Epidermal melanocyte (primary cell): ENCODE measurements around the gene ERBIN.
A peak's percentile ranks its signal among the peaks of the same experiment; 100 is the strongest.
"Not testable (repeated sequence)": the region's sequence is repeated elsewhere in the genome, so short reads cannot be mapped to it uniquely, and the experiment has no call there.

Experiments used
- DNase-seq: peaks from one replicate; pipeline ENCODE4 v3.0.0; 2011; ENCODE audit warnings: low spot score; ENCODE audit not compliant: insufficient read length

The ERBIN gene, protein sequence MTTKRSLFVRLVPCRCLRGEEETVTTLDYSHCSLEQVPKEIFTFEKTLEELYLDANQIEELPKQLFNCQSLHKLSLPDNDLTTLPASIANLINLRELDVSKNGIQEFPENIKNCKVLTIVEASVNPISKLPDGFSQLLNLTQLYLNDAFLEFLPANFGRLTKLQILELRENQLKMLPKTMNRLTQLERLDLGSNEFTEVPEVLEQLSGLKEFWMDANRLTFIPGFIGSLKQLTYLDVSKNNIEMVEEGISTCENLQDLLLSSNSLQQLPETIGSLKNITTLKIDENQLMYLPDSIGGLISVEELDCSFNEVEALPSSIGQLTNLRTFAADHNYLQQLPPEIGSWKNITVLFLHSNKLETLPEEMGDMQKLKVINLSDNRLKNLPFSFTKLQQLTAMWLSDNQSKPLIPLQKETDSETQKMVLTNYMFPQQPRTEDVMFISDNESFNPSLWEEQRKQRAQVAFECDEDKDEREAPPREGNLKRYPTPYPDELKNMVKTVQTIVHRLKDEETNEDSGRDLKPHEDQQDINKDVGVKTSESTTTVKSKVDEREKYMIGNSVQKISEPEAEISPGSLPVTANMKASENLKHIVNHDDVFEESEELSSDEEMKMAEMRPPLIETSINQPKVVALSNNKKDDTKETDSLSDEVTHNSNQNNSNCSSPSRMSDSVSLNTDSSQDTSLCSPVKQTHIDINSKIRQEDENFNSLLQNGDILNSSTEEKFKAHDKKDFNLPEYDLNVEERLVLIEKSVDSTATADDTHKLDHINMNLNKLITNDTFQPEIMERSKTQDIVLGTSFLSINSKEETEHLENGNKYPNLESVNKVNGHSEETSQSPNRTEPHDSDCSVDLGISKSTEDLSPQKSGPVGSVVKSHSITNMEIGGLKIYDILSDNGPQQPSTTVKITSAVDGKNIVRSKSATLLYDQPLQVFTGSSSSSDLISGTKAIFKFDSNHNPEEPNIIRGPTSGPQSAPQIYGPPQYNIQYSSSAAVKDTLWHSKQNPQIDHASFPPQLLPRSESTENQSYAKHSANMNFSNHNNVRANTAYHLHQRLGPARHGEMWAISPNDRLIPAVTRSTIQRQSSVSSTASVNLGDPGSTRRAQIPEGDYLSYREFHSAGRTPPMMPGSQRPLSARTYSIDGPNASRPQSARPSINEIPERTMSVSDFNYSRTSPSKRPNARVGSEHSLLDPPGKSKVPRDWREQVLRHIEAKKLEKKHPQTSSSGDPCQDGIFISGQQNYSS (N-terminal part only)

DNA sequence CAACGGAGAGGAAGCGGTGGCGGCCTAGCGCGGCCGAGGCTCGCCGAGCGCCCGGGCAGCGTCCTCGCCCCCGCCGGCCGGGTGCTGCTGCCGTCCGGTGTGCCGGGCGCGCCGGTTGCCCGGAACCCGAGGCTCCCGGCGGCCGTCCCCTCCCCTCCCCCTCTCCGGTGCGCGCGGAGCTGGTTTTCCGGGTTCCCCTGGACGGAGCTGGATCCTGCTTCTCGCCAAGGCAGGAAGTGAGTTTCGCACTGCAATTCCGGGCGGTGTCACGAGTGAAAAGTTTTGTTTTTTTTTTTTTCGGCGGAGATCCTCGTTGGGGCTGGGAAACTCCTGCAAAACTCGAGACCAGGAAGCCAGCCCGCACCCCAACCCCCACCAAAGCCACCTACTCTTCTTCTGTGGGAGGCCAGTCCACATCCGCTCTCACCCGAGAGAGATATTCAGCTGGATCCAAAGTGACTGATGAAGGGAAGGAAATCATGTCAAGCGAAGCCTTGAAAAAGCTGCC, at the start of gene ERBIN:
ERBIN (plus strand) TSS at position 300 of the 508 bp plus-strand sequence. CDS start 66,144 bp downstream, outside the sequence.
- peak; percentile 63 for DNase-seq

DNA sequence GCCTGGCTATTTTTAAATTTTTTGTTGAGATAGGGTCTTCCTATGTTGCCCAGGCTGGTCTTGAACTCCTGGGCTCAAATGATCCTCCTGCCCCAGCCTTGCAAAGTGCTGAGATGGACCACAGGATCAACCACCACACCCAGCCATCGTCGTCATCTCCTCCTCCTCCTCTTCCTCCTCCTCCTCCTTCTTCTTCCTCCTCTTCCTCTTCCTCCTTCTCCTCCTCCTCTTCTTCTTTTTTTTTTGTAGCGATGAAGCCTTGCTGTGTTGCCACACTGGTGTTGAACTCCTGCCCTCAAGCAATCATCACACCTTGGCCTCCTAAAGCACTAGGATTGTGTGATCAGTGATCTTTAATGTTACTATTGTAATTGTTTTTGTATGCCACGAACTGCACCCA, 49.4 kb upstream of the ERBIN start:
- DNase-seq, result no peak

DNA sequence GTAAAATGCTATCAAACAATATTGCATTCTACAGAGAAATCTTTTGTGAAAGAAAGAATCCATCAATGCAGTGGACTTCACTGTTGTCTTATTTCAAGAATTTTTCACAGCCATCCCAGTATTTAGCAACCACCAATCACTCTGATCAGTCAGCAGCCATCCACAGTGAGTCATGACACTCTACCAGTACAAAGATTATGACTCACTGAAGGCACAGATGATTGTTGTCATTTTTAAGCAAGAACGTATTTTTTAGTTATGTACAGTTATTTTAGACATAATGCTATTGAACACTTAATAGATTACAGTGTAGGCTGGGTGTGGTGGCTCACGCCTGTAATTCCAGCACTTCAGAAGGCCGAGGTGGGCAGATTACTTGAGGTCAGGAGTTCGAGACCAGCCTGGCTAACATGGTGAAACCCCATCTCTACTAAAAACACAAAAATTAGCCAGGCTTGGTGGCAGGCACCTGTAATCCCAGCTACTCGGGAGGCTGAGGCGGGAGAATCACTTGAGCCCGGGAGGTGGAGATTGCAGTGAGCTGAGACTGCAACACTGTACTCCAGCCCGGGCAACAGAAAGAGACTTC, 46.6 kb upstream of the ERBIN start:
- peak; percentile 33 for DNase-seq

DNA sequence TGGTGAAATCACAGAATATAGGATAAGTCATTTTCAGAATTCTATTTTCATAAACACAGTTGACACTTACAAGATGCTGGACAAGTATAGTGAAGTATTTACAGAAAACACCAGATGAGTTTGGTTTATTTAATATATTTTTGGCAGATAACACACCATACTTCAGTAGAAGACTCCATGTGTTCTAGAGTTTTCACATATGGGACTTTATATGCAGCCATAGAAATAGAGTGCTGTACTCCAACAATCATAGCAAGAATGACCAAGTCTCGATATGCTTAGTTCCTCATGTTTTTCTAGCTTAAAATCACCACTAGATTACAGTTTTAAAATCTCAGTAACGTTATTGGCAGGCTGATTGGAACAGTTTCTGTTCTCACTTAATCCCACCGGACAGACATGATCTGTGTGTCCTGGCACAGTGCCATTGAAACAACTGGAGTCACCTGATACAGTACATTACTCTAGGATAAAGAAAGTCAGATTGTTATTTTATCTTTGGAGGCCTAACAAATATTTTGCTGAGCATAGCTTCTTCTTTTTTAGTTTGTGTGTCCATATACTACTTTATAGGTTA, 45.8 kb upstream of the ERBIN start:
- DNase-seq, result no peak

DNA sequence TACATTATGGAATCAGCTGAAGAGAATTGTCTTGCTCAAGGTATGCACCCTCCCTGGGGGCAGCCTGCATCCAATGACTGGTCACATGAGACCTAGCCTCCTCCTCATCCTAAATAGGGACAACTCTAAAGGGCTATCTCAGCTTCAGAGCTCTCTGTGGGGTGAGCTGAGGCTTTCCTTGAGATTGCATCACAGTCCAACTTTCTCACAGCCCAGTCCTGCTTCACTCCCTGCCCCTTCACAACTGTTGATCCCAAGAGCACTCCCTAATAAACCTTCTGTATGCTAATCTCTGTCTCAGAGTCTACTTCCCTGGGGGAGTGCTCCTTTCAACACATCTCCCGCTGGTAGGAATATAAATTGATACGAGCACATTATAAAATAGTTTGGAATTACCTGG, 44.1 kb upstream of the ERBIN start:
- DNase-seq, result no peak

DNA sequence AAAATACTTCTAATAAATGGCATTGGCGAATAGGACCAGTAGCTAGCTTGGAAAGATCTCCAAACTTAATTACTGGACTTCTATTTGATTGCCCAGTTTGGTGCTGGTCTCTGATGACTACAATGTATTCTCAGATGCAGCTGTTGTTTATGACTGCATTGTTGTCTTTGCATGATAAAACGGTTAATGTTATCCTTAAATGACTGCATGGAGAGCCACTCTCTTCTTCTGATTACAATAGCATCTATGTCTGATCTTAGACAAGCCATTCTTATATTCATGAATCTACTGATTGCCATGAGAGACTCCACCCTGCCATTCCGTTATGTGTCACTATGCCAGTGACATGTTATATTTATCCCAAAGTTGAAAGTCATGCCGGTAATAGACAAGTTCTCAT, 42.9 kb upstream of the ERBIN start:
- DNase-seq, result no peak

DNA sequence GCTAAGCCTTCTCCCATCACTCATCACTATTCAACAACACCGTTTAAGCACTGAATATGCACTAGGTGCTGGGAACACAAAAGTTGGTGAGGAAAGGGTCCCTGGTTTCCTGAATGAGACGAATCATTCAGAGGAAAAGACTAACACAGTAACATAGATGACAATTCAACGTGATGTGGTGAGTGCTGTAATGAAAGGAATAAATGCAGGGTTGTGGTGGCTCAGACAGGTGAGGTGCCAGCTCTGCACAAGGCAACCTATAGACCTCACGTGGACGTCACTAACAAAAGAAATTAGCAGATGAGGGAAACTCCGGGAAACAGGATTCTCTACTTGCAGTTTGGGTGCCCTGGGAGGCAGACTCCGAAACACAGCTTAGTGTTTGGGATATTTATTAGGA, 40.0 kb upstream of the ERBIN start:
- no peak for DNase-seq

DNA sequence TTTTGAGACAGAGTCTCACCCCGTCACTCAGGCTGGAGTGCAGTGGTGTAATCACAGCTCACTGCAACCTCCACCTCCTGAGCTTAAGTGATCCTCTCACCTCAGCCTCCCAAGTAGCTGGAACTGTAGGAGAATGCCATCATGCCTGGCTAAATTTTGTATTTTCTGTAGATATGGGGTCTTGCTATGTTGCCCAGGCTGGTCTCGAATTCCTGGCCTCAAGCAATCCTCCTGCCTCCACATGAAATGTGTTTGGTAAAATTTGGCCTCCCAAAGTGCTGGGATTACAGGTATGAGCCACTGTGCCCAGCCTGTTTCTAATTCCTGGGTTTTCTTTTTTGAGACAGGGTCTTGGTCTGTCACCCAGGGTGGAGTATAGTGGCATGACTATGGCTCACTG, 34.4 kb upstream of the ERBIN start:
- not testable (repeated sequence) for DNase-seq

DNA sequence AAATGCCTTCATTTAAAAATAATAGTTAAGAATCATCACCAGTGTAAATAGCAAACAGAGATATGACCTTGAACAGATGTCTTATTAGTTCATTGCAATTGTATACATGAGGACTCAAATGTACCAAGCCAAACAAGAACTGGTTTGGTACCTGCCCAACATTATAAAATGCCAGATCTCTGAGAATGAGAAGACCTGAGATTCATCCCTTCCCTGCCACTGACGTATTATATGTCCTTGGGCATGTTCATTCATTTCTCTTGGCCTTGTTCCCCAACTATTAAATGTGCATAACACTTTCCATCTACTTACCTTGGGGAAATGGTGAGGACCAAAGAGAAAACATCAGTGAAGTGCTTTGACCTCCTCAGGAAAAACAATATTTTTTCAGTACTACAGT, 33.6 kb upstream of the ERBIN start:
- no peak for DNase-seq

DNA sequence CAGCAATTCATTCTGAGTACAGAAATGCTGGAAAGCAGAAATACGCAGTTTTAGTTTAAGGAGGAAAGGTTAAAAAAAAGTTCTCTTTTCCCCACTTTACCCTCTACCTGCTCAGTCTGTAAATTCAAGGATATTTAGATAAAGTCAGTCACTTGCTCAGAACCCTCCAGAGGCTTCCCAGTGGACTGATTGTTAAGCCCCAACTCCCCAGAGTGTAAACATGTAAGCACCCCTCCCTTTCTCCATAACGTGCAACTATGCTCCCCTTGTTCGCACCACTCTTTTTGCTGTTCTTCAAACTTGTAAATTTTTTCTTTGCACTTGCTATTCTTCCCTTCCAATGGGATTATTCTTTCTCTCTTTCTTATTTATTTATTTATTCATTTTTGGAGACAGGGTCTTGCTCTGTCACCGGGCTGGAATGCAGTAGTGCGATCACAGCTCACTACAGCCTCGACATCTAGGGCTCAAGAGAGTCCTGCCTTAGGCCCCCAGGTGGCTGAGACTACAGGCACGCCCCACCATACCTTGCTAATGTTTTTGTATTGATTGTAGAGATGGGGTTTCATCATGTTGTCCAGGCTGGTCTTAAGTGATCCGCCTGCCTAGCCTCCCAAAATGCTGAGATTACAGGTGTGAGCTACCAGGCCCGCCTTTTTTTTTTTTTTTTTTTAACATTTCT, 32.5 kb upstream of the ERBIN start:
- DNase-seq, result no peak

DNA sequence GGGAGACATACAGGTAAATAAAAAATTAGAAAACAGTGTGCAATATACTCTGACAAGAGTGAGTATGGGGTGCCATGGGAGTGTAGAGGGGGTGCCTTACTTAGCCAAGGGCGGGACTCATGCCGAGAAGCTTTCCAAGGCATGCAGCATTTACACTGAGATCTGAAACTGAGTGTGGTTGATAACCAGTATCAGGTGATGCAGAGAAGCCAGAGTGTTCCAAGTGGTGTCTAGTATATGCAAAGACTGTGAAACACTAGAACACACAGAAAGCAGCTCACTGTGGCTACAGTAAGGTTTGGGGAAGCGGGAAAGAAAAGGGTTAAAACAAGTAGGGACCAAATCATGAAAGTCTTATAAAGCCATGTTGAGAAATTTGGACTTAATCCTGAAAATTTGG, 30.5 kb upstream of the ERBIN start:
- no peak for DNase-seq

DNA sequence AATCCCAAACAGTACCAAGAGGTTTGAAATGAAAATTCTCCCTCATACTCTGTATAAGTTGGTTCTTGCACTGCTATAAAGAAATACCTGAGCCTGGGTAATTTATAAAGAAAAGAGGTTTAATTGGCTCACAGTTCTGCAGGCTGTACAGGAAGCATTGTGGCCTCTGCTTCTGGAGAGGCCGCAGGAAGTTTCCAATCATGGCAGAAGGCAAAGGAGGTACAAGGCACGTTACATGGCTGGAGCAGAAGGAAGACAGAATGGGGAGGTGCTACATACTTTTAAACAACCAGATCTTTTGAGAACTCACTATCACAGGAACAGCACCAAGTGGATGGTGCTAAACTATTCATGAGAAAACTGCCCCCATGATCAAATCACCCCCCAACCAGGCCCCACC, 25.6 kb upstream of the ERBIN start:
- no peak for DNase-seq

DNA sequence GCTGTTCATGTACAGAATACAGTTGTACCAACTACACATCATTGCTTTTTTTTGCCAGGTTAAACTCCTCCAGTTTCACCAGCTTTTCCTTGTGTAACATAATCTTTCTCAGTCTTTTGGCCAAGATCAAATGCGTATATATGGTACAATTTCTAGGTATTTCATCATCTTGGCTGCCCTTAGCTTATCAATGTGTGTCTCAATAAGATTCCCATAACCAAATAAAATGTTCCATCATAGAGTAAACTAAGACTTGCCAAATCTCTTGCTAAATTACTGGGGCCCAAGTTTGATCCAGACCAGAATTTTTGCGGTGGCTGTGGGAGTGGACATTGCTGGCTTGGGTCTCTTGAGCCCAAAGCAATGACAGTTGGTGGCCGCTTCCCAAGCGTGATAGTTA, 24.3 kb upstream of the ERBIN start:
- DNase-seq, result no peak

DNA sequence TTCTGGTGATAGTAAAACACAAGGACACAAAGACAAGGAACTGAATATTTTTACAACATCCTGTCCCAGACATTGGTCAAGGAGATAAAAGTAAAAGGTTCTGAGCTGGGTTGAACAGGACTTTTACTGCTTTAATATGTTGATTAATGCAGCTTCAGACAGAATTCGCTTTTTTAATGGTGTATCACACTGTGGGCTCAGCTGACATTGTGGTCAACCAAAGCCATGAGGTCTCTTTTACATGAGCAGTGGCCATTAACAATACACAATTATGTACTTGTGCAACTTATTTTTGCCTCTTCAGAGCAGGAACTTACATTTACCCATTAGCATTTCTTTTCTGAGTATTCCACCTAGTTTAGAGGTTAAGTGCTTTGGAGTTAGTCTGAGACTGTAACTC, 22.8 kb upstream of the ERBIN start:
- no peak for DNase-seq

DNA sequence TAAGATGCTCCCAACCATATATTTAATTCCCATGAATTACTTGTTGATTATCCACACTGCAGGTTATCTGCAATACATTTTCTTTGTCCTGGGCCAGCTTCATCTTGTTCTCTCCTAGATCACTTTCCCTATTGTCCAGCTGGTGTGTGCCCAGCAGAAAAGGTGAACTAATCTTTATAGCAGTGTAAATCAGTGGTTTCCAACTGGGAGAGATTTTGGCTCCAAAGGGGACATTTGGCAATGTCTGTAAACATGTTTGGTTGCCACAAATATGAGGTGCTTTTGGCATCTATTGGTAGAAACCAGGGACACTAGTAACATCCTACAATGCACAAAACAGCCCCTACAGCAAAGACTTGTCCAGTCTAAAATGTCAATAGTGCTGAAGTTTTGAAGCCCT, 20.1 kb upstream of the ERBIN start:
- no peak for DNase-seq

DNA sequence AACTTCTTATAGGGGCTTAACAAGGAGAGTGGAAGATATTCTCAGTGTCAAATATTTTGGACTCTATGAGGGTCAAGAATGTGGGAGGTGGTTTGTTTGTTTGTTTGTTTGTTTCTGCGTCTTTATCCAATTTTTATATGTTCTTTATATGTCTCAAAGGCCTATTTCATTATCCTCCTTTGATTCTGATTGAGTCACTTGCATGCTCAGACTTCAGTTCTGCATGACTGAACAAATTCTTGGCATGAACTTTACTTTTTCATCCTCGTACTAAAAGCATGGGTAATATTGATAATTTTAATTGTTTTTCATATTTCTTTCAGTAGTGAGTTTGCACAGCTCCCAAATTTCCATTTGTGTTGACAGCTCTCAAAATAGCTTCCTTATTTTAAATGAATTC, 19.2 kb upstream of the ERBIN start:
- peak; percentile 70 for DNase-seq

DNA sequence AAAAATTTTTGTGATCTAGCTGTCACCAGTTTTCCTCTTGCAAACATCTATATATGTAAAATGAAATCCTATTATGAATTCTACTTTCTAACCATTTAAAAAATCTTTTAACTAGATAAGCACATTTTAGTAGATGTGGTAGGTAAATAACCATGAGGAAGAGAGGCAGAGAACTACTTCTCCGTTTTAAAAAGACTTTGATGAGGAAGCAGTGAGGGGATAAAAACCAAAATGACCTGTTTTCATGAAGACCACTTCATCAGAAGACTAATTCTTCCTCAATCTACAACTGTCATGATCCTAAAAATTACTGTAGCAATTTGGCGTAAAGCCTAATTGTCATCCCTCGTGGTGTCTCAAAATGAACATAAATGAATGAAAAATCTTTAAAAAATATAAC, 15.7 kb upstream of the ERBIN start:
- DNase-seq, result no peak

DNA sequence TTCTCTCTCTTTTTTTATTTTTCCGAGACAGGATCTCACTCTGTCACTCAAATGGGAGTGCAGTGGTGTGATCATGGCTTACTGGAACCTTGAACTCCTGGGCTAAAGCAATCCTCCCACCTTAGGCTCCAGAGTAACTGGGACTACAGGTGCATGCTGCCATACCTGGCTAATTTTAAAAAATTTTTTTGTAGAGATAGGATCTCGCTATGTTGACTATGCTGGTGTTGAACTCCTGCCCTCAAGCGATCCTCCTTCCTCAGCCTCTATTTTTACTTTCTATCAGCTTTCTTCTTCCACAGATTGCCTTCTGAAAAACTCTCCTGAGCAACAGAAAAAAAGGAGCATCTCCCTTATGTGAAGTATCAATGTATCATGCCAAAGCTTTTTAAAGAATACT, 14.1 kb upstream of the ERBIN start:
- DNase-seq, result no peak

DNA sequence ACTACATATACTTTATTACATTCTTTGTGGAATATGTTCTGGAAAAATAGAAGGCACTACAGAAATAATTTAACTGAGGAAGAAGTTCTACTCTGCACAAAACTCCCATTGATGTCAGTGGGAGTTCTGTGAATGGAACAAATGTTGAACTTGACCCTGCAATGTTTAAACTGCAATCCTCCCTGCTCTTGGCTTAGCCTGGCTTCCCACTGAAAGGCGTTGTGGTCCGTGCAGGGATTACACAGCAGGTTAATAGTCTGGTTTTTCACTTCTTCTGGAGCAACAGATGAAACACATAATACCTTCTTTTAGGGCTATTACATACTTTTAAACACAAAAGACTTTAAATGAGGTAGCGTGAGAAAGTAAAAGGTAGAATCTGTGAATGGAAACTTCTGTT, 12.9 kb upstream of the ERBIN start:
- DNase-seq, result no peak

DNA sequence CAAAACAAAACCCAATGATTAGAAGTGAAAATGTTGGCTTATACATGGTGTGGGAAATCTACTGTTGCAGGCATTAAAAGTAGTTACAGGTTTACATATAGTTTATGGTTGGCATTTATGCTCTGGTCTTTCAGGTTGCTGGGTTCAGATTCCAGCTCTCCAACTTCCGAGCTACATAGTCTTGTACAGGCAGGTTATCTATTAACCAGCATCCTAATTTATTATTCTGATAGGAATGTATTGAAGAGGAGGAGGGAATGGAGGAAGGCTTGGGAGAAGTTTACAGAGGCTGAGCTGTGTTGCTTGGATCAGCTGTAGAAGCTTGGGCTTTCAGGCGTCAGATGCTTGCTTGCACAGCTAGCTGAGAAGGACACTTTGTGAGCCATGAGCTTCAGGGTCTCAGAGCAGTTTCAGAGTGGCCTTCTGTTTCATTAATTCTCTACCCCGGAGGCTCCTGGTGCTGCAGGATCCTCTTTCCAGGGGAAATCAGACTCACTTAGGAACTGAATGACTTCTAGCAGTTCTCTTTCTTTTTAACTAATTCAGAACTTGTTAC, 11.7 kb upstream of the ERBIN start:
- DNase-seq, result no peak
